Activated CD8-positive, alpha-beta memory T cell treated with anti-CD3 and anti-CD28 coated beads, Interleukin-2, amount 50 U/mL, for 48 hours (primary cell): ENCODE data around the gene HELZ.

ENCODE experiments used
- DNase-seq: peaks from one replicate; pipeline ENCODE4 v3.0.0-alpha.2; 2020

Gene HELZ

GRCh38 chr17:67067571-67068482, 177.2 kb downstream of the HELZ start:
- no peak for DNase-seq

DNA sequence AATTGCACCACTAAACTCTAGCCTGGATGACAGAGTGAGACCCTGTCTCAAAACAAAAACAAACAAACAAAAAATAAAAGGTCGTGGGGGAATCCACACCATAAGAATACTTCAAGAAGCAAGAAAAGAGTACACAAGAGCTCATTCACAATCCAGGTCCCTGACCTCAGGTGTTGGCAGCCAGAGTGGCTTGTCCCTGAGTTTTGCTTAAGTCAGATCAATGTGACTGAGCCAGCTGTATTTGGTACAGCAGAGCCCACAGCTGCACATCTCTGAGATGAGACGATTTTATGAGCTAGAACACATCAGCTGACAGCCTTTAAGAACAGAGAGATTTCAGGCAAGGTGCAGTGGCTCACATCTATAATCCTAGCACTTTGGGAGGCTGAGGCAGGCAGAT, 178.3 kb downstream of the HELZ start:
- no peak for DNase-seq

- no peak for DNase-seq
Measured at GRCh38 chr17:67063141-67063540, 181.9 kb downstream of the HELZ start.

GRCh38 chr17:67059372-67059771, 185.6 kb downstream of the HELZ start:
- no peak for DNase-seq

- DNase-seq, result no peak
Measured at GRCh38 chr17:67058036-67058435, 187.0 kb downstream of the HELZ start.

- peak; percentile 20 for DNase-seq
Measured at GRCh38 chr17:67056746-67057490, 188.1 kb downstream of the HELZ start.

GRCh38 chr17:67055811-67056745, 188.9 kb downstream of the HELZ start:
- DNase-seq, result peak; percentile 41

DNA sequence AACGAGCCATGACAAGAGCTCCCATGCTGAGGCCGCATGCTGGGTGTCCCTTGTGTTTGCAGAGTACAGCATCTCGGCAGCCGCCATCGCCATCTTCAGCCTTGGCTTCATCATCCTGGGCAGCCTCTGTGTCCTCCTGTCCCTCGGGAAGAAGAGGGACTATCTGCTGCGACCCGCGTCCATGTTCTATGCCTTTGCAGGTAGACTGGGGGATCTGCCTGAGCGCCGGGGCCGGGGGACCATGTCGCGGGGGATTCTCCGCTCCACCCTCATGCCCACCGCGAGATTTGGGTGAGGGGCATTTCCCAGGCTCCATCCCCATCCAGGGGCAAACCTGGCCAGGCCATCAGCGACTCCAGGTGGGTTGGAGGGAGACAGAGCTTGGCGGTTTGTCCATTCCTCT, 190.0 kb downstream of the HELZ start:
- DNase-seq, result peak; percentile 39

- DNase-seq, result peak; percentile 6
Measured at GRCh38 chr17:67054608-67055007, 190.4 kb downstream of the HELZ start.

GRCh38 chr17:67054011-67054591, 190.9 kb downstream of the HELZ start:
- peak; percentile 26 for DNase-seq

DNA sequence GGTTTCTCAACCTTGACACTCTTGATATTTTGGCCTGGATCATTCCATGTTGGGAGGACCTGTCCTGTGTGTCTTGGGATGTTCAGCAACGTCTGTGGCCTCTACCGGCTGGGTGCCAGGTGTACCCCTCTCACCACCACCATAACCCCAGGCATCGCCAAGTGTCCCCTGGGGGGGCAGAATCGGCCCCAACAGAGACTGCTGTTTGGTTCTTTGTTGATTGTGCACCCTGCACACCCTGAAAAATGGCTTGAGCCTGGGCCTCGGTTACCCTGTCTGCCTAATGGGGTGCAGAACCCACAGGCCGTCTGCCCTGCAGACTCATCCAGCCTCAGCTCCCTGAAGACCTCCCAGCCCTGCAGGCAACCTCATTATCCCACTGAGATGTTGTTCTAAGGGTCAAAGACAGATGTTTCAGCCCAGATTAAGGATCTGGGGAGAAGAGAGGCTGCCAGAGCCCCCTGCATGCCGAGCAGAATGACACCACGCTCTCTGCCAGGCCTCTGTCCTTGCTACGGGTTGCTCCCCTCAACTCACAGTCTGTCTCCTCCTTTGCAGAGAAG, 191.5 kb downstream of the HELZ start:
- DNase-seq, result peak; percentile 35

DNA sequence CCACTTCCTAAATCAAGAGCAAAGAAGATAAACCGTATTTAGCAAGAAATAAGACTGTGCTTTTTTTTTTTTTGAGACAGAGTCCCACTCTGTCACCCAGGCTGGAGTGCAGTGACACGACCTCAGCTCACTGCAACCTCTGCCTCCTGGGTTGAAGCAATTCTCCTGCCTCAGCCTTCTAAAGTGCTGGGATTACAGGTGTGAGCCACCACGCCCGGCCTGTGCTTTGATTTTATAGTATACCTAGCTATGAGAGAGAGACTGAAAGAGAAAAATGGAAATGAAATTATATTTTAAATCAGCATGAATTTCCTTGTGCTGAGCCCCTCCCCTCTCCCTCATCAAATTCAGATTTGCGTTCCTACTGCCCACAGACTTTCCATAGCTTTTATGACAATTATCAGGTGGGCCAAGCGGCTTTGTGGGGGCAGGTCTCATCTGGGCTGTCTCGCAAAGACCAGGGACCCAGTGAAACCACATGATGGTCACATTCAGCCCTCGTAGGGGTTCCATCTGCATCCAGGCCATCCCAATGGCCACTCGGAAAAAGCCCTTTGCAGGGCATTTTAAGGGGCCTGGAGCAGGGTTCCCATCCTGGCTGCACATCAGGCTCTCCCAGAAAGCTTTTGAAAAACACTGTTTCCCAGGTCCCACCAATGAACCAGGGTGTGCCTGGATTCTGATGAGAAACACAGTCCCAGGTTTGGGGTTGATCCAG, 192.1 kb downstream of the HELZ start:
- DNase-seq, result peak; percentile 15

DNA sequence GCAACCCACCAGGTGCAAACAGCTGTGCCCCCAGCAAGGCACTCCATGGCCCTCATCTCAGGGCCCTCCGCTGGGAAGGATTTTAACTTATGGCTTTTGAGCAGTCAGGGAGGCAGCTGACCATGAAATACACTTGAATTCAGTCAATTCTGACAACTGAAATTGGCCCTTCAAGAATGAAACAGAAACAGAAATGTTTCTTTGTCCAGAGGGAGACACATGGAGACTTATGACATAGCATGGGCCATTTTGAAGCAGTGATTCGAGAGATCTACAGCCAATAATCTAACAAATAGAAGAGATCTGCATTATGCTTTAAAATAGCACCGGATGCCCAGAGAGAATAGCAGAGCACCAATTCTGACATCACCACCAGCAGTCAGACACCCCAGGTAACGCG, 193.2 kb downstream of the HELZ start:
- no peak for DNase-seq

GRCh38 chr17:67051155-67051538, 193.8 kb downstream of the HELZ start:
- DNase-seq, result no peak

DNA sequence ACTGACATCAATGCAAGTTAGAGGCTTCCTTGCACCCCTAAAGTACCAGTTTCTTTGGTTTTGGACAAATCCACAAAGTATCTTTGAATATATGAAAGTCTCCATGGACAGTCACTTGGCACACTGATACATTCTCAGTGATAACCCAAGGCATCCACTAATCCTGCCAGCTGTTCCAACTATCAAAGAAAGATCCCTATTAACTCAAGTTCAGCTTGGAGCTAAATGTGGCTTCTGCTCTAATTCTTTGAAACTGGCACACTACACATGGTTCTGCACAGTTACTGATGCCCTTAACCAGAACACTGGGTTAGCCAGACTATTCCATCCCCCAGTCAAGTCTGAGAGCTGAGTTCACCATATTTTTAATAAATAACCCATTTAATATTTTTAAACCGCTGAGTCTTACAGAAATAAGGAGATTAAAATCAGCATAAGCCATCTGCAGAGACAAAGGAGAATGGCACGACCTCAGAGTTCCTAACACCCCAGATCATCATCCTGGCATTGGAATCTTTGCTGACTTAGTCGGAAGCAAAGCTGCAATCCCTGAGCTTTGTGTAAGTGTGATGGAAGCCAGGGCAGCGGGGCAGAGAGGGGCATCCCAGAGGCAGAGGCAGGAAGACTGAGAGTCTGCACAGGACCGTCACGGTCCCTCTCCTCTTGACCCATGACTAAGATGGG, 194.4 kb downstream of the HELZ start:
- DNase-seq, result no peak

DNA sequence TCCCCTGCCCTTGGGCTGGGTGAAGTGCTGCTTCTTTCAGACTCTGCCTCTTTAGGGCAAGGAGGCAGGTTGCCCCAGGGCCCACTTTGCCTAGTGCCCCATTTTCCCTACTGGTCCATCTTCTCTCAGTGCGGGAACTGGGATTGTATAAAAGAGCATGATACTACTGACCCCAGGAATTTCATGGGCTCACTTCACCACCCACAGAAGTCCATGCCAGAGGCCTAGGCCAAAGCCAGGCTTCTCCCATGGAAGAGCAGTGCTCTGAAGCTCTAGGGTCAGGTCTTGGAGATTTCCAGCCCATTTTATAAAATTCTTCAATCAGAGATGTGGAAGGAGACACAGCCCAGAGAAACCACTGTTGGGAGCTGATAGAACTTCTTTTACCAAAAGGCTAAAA, 194.9 kb downstream of the HELZ start:
- no peak for DNase-seq

DNA sequence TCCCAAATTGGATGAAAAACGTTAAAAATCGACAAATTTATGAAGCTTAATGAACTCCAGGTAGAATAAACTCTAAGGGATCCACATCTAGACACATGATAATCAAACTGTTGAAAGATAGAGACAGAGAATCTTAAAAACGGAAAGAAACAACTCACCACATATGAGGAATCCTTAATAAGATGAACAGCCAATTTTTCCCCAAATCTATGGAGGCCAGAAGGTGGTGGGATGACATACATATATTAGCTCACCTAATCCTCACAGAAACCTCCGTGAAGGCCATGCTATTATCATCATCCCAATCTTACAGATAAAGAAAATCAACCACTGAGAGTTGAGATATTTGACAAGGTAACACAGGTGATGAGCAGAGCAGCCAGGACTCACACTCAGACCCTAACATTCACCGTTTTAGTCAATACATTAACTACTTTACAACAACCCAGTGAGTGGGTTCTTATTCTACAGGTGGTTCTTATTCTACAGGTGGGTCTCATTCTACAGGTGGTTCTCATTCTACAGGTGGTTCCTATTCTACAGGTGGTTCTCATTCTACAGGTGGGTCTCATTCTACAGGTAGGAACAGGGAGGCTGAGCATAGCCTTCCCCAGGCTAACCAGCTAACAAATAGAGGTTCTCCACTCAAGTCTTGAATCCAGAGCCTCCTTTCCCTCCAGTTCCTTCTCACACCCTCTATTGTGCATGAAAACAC, 195.8 kb downstream of the HELZ start:
- DNase-seq, result no peak

DNA sequence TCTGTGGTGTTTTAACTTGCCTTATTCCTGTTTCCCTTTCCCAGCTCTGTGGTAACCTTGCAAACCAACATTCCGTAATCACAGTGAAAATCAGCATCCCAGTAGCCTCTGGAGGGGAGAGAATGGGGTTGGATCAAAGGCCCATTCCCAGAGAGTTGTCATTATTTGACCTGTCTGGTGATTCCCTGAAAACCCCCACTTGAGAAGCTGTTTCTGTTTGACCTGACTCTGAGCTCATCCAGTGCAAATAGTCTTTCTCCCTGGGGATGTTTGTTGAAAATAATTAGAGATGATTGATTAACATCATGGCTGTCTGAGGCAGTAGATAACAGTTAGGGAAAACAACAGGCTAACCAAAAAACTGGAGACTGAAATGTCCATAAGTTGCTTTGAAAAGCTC, 197.6 kb downstream of the HELZ start:
- DNase-seq, result no peak

- DNase-seq, result no peak
Measured at GRCh38 chr17:67046398-67046797, 198.6 kb downstream of the HELZ start.

GRCh38 chr17:67044940-67045339, 200.1 kb downstream of the HELZ start:
- no peak for DNase-seq
